GM12872 (cell line): ENCODE data around the gene COL6A3.

ENCODE experiments used
- TF ChIP-seq, protein P1 (sequence below): IDR thresholded peaks from 3 replicates; pipeline ENCODE4 v1.5.1; 2011; ENCODE audit warnings: low read depth, mild to moderate bottlenecking, low read length, moderate library complexity; ENCODE audit not compliant: insufficient read depth

Gene COL6A3

GRCh38 chr2:237455764-237456163, 41.8 kb upstream of the COL6A3 start:
- TF ChIP-seq, protein P1, sequence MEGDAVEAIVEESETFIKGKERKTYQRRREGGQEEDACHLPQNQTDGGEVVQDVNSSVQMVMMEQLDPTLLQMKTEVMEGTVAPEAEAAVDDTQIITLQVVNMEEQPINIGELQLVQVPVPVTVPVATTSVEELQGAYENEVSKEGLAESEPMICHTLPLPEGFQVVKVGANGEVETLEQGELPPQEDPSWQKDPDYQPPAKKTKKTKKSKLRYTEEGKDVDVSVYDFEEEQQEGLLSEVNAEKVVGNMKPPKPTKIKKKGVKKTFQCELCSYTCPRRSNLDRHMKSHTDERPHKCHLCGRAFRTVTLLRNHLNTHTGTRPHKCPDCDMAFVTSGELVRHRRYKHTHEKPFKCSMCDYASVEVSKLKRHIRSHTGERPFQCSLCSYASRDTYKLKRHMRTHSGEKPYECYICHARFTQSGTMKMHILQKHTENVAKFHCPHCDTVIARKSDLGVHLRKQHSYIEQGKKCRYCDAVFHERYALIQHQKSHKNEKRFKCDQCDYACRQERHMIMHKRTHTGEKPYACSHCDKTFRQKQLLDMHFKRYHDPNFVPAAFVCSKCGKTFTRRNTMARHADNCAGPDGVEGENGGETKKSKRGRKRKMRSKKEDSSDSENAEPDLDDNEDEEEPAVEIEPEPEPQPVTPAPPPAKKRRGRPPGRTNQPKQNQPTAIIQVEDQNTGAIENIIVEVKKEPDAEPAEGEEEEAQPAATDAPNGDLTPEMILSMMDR, result no peak

- TF ChIP-seq, protein P1, result no peak
Measured at GRCh38 chr2:237453671-237454070, 39.7 kb upstream of the COL6A3 start.

DNA sequence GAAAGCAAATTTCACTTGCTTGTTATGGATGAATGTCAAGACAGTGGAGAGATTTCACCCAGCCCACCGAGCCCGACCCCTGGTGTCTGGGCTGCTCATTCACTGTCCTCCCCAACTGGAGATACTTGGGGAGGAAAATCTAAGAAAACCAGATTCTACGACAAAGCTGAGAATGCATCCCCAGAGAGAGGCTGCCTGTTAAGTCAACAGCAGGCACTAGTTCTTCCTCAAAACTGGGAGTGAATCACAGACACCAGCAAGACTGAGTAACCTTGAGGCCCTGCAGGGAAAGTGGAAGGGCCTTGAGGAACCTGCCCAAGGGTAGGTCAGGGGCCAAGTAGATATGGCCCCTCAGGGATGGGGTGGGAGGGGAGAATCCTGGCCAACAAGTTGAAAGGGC, 38.9 kb upstream of the COL6A3 start:
- TF ChIP-seq, protein P1, result no peak

- TF ChIP-seq, protein P1, result no peak
Measured at GRCh38 chr2:237451643-237452469, 37.9 kb upstream of the COL6A3 start.

DNA sequence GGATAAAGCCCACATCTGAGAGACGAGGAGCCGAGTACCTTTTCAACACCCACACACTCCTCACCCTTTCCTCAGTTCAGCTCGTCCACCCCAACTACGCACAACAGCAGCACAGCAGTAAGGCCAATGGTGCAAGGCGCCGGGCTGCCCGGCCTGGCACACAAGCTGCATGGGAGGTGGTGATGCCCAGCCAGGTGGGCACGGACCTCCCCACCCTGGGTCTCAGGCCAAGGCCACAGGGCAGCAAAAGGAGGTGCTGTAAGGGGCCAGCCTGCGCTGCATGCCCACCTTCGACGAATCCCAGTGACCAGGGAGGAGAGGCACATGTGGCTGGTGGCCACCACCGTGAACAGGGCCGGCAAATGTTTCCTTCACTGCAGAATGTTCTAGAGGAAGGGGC, 36.6 kb upstream of the COL6A3 start:
- TF ChIP-seq, protein P1, result no peak

DNA sequence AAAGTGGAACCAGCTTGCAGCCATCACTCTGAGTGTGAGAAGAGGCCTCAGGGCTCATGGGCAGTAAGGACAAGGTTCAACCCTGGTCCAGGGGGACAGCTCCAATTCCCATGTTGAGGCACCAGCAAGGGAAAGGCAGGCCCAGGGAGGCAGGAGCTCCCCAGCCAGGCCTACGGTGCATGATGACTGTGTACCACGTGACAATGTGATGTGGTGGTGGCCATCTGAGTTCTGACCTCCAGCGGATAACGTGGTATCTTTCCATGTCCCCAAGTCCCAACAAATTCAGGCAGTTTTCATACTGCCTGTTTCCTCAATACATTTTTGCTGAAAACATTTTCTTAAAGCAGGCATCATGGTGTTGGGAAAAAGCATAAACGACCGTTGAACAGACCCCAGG, 36.1 kb upstream of the COL6A3 start:
- TF ChIP-seq, protein P1, result no peak

- TF ChIP-seq, protein P1, result no peak
Measured at GRCh38 chr2:237449193-237449881, 35.4 kb upstream of the COL6A3 start.
